ENCODE measurements around the gene MEFV.

DNA sequence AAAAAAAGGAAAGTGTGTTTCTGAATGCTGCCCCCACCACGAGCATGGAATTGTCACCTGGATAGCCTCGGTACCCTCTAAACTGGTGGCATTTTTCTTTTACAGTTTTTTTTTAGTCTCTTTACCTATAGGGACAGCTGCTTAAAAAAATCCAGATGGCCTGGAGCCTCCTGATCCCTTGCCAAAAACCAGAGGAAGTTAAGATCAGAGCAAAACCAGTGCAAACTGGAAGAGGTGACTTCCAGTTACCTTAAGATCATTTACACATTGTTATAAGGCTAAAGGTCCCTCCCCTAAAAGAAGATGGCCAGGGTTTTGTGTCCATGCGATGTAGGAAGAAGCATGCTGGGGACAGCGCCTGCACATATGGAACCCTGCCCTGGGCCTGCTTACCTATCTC is 3.5 kb downstream of the MEFV start:
- TF ChIP-seq, protein P1, sequence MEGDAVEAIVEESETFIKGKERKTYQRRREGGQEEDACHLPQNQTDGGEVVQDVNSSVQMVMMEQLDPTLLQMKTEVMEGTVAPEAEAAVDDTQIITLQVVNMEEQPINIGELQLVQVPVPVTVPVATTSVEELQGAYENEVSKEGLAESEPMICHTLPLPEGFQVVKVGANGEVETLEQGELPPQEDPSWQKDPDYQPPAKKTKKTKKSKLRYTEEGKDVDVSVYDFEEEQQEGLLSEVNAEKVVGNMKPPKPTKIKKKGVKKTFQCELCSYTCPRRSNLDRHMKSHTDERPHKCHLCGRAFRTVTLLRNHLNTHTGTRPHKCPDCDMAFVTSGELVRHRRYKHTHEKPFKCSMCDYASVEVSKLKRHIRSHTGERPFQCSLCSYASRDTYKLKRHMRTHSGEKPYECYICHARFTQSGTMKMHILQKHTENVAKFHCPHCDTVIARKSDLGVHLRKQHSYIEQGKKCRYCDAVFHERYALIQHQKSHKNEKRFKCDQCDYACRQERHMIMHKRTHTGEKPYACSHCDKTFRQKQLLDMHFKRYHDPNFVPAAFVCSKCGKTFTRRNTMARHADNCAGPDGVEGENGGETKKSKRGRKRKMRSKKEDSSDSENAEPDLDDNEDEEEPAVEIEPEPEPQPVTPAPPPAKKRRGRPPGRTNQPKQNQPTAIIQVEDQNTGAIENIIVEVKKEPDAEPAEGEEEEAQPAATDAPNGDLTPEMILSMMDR (IDR thresholded peaks at IDR 0.05; ENCODE audit: low read depth, low read length), result no peak
- no peak for TF ChIP-seq EZH2phosphoT487 (IDR thresholded peaks at IDR 0.05; ENCODE audit: low read depth)
